Thyroid gland (tissue), 4 donors: ENCODE data around the gene TMOD3. TPM values are rescaled to one million over a fixed set of nuclear protein-coding genes. Genes with fewer than 3 reads are reported as not detected.
"Not testable (repeated sequence)": the region's sequence is repeated elsewhere in the genome, so short reads cannot be mapped to it uniquely, and the experiment has no call there.

ENCODE experiments used
- DNase-seq, 2 donors: peaks; one replicate each; pipeline ENCODE4 v3.0.0-alpha.2; 2019
- H3K27ac ChIP-seq, 3 donors: fragments of 200-600 bp; sonication (generic); 1 replicate in 2 of 3; 2 replicates in 1 of 3; pipeline ENCODE4 v1.5.1; 2016 to 2019; ENCODE audit warnings: mild to moderate bottlenecking in 1 of 3, moderate library complexity in 1 of 3
- H3K27me3 ChIP-seq: fragments of 200-600 bp; sonication (generic); one replicate; pipeline ENCODE4 v1.5.1; 2019
- H3K36me3 ChIP-seq, 2 donors: fragments of 200-600 bp; sonication (generic); one replicate each; pipeline ENCODE4 v1.5.1; 2016 to 2019
- H3K4me1 ChIP-seq, 2 donors: fragments of 200-600 bp; sonication (generic); one replicate each; pipeline ENCODE4 v1.5.1; 2017 to 2019
- H3K4me3 ChIP-seq, 3 donors: fragments of 200-600 bp; sonication (generic); replicated peaks in 1 of 3; 1 replicate in 2 of 3; 2 replicates in 1 of 3; pipeline ENCODE4 v1.5.1; 2016; ENCODE audit warnings: mild to moderate bottlenecking in 1 of 3
- H3K9me3 ChIP-seq: fragments of 200-600 bp; sonication (generic); one replicate; pipeline ENCODE4 v1.5.1; 2017
- CTCF ChIP-seq, 6 experiments: fragments of 200-600 bp in 3 of 6; fragments of 450-650 bp in 3 of 6; sonication (generic) in 3 of 6; IDR thresholded peaks; one replicate each; pipeline ENCODE4 v1.5.1; 2016 to 2019; ENCODE audit warnings: antibody characterized with exemption in 6 of 6, mild to moderate bottlenecking in 2 of 6, inconsistent platforms in 1 of 6, moderate library complexity in 1 of 6
- POLR2A ChIP-seq, 2 donors: fragments of 450-650 bp; IDR thresholded peaks; one replicate each; pipeline ENCODE4 v1.6.1; 2017; ENCODE audit warnings: antibody characterized with exemption in 2 of 2, mild to moderate bottlenecking in 2 of 2, moderate library complexity in 1 of 2
- WGBS, 2 donors: methylation state at CpG; one replicate each; pipeline ENCODE4 v1.1.5; 2017; 5-methylcytosine and 5-hydroxymethylcytosine counted together
- intact Hi-C: fragments of 100-400 bp; cut with DNase I; formaldehyde crosslinking; loops from one replicate; pipeline ENCODE4 v1.15.1; 2023
- total RNA-seq, 4 donors: library from RNA; depleted of rRNA; stranded (reverse); fragments of >200 nt; gene quantifications; one replicate each; pipeline ENCODE4 v1.2.3, GENCODE V29; 2016

The TMOD3 gene
- total RNA-seq, 4 donors from 2014 or later: 24.3 to 42.7 (median 30.9) TPM

DNA sequence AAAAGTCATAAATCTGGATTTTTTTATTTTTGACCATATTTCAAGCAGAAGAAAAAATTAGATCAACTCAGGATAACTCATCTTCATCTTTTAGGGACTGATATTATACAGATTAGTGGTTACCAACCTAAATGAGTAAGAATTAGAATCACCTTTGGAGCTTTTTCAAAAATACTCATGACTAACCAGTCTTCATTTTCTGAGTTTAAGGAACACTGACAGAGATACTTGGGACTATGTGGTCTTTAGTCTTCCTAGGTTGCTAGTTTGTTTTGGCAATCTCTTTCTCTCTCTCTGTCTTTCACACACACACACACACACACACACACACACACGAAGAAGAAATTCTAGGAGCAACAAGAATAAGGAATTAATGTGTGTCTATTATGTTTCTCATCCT lies 50.1 kb downstream of the TMOD3 start:
- H3K4me3 ChIP-seq: no peak overlapping the region
- no peak for DNase-seq
- 48 to 55% methylated on average over 1 of the region's 1 CpG for WGBS, 2 donors
- no peaks in the 10 kb centered on the region for H3K27me3 ChIP-seq
- intact Hi-C loops: no loop called here
- H3K9me3 ChIP-seq: no peaks in the 10 kb centered on the region
- peaks cover 25 to 44% of the 10 kb centered on the region in 2 donors for H3K4me1 ChIP-seq
- TF ChIP-seq CTCF (IDR thresholded peaks at IDR 0.05) (no peak), POLR2A (IDR thresholded peaks at IDR 0.05) (no peak)
- peak overlapping the region in 1 of 3 donors; percentile 31 for H3K27ac ChIP-seq
- H3K36me3 ChIP-seq: no peaks in the 10 kb centered on the region

- no peaks in the 10 kb centered on the region for H3K9me3 ChIP-seq
- no peak overlapping the region for H3K4me3 ChIP-seq
- DNase-seq: no peak
- intact Hi-C loops: no loop called here
- H3K4me1 ChIP-seq: peaks cover 29 to 45% of the 10 kb centered on the region in 2 donors
- TF ChIP-seq CTCF (IDR thresholded peaks at IDR 0.05): no peak
- TF ChIP-seq POLR2A (IDR thresholded peaks at IDR 0.05): no peak
- no peak overlapping the region for H3K27ac ChIP-seq
- no peaks in the 10 kb centered on the region for H3K27me3 ChIP-seq
- no peaks in the 10 kb centered on the region for H3K36me3 ChIP-seq
- whole genome bisulfite sequencing, 2 donors: 83 to 85% methylated on average over 2 of the region's 2 CpGs
Observed at GRCh38 chr15:51883271-51883837, 53.9 kb downstream of the TMOD3 start.

DNA sequence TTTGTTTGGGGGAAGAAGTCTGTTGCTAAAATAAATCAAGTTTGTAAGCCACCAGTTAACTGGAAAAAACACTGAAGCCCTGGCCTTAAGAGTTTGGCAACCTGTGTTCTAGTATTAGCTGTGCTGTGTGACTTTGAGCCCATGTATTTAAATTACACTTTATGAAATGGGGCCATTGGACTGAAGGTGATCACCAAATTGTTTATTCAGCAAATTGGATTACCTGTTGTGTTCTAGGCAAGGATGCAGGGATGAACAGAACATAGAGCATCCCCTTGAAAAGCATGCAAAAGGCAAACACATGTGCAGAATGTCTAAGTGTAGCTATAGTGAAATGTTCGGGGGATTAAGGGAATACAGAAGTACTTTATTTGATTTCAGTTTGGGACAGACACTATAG lies 54.6 kb downstream of the TMOD3 start:
- H3K27me3 ChIP-seq: no peaks in the 10 kb centered on the region
- no peaks in the 10 kb centered on the region for H3K9me3 ChIP-seq
- H3K4me1 ChIP-seq: peaks cover 22 to 38% of the 10 kb centered on the region in 2 donors
- no peak for TF ChIP-seq CTCF (IDR thresholded peaks at IDR 0.05)
- no peak for TF ChIP-seq POLR2A (IDR thresholded peaks at IDR 0.05)
- 95 to 96% methylated on average over 1 of the region's 1 CpG for WGBS, 2 donors
- DNase-seq: no peak
- H3K36me3 ChIP-seq: no peaks in the 10 kb centered on the region
- H3K4me3 ChIP-seq: no peak overlapping the region
- intact Hi-C loops: no loop called here
- H3K27ac ChIP-seq: peak overlapping the region in 1 of 3 donors; percentile 30

DNA sequence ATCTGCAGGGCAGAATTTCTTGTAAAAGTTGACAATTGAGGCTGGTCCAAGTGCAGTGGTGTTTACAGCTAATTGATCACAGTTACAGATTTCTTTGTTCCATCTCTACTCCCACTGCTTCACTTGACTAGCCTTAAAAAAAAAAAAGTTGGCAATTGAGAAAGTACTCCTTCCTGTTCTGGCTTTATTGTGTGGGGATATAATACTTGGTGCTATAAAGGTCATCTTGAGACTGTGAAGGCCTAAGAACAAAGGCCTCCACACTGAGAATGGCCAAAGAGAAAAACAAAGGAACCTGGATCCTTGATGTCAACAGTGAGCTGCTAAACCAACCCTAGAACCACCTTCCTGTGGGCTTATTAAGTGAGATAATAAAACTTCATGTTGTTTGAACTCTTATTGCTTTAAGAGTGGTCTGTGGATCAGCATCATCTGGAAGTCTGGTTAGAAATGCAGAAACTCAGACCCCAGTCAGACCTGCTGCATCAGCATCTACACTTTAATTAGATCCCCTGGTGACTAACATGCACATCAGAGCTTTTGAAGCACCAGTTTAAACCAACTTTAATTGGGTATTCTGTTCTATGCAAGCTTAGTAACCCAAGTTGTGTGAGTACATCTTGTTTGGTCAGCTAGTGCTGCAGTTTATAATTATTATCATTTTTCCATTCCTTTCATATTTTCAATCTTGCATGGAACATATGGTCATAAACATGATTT lies 55.2 kb downstream of the TMOD3 start:
- peaks cover 20 to 35% of the 10 kb centered on the region in 2 donors for H3K4me1 ChIP-seq
- no peaks in the 10 kb centered on the region for H3K9me3 ChIP-seq
- DNase-seq: no peak
- no peaks in the 10 kb centered on the region for H3K36me3 ChIP-seq
- H3K27ac ChIP-seq: peak overlapping the region in 2 of 3 donors; percentile 27 to 30
- no peak overlapping the region for H3K4me3 ChIP-seq
- no peaks in the 10 kb centered on the region for H3K27me3 ChIP-seq
- intact Hi-C loops: no loop called here
- TF ChIP-seq CTCF (IDR thresholded peaks at IDR 0.05): no peak

DNA sequence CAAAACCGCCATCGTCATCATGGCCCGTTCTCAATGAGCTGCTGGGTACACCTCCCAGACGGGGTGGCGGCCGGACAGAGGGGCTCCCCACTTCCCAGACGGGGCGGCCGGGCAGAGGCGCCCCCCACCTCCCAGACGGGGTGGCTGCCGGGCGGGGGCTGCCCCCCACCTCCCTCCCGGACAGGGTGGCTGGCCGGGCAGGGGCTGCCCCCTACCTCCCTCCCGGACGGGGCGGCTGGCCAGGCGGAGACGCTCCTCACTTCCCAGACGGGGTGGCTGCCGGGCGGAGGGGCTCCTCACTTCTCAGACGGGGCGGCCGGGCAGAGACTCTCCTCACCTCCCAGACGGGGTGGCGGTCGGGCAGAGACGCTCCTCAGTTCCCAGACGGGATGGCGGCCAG lies 56.3 kb downstream of the TMOD3 start:
- intact Hi-C loops, H3K4me3 ChIP-seq, H3K27ac ChIP-seq, H3K36me3 ChIP-seq, DNase-seq, H3K27me3 ChIP-seq, H3K9me3 ChIP-seq: not testable (repeated sequence)
- 98 to 100% methylated on average over 7 to 30 of the region's 32 CpGs for WGBS, 2 donors
- peaks cover 15 to 29% of the 10 kb centered on the region in 2 donors for H3K4me1 ChIP-seq
